Testis (tissue), 2 donors: ENCODE data around the gene PEX11A.

Experiments
- CTCF ChIP-seq, 3 experiments: fragments of 450-650 bp in 2 of 3; fragments of 200-600 bp in 1 of 3; sonication (generic) in 1 of 3; IDR thresholded peaks; one replicate each; pipeline ENCODE4 v1.5.1; 2016 to 2019; ENCODE audit warnings: antibody characterized with exemption in 3 of 3, mild to moderate bottlenecking in 2 of 3, moderate library complexity in 1 of 3
- POLR2A ChIP-seq: fragments of 450-650 bp; IDR thresholded peaks from one replicate; pipeline ENCODE4 v1.6.1; 2017; ENCODE audit warnings: antibody characterized with exemption, mild to moderate bottlenecking, moderate library complexity

DNA sequence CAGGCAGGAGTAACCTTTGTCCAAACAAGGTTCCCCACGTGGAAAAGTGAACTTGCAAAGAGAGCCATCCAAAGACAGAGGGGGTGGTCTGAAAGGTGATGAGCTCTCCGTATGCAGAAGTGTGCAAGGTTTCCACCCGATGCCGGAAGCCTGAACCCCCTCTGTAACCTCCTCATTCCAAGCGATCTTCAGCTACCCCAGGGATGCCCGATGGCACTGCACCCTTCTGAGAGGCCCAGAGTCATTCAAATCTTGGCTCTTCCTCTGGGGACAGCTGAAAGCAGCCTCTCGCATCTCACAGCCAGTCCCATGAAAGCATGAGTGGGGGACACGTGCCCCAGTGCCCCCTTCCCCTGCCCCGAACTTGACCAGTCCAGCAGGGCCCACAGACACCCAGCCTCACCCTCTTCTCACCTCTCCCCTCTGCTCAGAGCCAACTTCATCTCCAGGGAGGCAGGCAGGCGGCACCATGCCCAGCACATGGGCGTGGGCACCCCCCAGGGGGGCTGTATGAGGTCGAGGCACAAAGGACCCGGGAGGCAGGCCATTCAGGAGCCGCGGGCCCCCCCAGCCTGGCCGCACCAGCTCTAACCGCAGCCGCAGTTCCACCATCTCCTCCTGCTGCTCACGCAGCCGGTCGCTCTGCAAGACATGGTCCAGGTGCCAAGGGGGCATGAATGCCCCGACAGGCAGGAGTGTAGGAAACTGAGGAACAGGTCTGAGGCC lies 44.0 kb downstream of the PEX11A start:
- TF ChIP-seq POLR2A (no peak), CTCF (IDR thresholded peaks at IDR 0.05) (no peak)
